GM18526 (cell line): ENCODE data around the gene ZSWIM7.

Source experiments
- POLR2A ChIP-seq: IDR thresholded peaks from 3 replicates; pipeline ENCODE4 v1.6.1; 2011; ENCODE audit not compliant: insufficient read length; ENCODE audit errors: extremely low read depth

Gene ZSWIM7

DNA sequence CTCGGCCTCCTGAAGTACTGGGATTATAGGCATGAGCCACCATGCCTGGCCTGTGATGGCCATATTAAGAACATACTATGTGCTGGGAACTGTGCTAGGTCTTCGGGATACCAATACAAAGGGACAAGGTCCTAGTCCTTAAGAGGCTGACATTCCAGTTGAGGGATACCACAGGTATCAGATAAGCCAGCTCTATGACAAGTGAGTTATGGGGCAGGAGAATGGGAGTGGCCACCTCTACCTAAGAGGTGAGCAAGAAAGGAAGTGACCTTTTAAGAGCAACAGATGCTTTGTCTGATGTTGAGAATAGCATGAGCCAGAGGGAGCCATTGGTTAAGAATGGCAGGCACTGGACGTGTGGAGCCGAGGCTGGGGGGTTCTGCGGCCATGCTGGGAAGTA is 27.6 kb downstream of the ZSWIM7 start:
- TF ChIP-seq POLR2A = no peak

DNA sequence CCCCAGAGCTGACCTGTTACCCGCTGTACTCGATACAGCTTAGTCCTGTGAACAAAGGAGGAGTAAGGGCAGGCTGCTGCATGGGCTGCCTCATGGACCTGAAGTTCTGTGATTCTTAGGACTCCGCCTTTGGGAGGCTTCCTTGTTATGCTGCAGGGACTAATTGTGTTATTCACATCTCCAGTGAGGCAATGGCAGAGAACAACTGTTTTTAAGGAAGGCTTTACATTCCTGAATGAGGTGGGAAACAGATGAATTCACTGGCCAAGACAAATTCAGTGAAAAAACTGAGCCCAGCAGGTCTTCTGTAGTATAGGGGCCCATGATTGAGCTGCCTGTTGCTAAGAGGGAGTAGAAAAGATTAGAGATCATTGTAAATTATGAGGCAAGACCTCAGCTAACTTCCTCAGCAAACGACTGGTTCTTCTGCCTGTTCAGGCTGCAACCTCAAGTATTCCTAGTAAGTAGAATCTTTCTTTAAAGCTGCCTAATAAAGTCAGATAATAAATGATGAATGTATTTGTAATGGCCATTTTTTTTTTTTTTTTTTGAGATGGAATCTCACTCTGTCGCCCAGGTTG is 28.3 kb downstream of the ZSWIM7 start:
- TF ChIP-seq POLR2A = no peak

DNA sequence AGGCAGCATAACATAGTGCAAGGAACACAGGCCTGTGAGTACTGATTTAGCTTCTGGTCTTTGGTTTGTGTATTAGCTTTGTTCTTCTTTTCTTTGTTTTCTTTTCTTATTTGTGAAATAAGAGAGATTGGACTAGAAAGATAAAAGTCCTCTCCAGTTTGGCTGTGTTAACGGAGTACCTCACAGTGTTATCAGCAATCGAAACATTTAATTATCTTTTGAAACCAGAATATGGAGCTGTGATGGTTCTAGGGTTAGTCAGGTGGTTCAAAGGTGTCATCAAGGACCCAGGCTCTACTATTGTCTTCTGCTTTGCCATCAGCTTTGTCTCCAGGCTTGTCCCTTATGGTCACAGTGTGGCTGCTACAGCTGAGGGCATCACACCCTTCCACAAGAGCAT is 29.0 kb downstream of the ZSWIM7 start:
- no peak for TF ChIP-seq POLR2A

DNA sequence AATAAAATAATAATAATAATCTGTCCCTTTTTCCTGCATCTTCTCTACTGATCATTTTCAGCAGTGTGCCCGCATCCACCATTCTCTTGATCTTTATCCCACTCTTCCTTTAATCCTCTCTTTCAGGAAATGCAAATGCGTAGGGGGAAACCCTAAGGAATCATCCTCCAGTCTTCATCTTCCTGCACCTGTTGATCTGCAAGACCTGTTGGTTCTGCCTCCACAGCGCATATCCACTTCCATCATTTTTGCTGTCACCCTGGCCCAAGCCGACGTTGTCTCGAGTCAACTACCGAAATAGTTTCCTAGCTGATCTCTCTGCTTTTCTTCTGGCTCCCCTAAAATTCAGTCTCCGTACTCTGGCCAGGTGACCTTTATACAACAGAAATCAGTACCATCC is 30.0 kb downstream of the ZSWIM7 start:
- TF ChIP-seq POLR2A = no peak

DNA sequence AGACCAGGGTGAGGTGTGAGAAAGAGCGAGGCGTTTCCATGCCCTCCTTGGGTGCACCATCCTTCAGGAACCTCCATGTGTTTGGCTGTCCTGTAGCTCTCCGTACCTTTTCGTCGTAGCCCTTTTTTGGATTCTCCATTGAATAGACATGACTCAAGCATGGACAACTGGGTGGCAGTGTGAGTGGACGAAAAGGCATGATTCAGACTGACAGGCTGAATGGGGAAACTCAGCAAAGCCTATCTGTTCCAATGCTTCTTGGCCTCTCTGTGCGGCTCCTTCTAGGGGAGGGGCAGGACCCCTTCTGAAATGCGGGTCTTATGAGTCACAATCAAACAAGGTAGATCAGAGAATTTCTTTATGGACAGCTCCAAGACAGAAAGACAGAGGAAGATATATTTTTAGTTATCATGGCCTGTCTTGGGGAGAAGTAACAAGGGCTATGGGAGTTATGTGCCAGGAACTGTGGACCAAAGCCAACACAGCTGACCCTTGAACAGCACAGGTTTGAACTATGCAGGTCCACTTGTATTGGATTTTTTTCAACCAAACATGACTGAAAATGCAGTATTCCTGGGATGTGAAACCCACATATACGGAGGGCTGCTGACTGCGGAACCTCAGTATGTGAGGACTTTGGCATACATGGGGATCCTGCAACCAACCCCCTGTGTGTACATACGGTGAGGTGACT is 31.7 kb downstream of the ZSWIM7 start:
- no peak for TF ChIP-seq POLR2A

DNA sequence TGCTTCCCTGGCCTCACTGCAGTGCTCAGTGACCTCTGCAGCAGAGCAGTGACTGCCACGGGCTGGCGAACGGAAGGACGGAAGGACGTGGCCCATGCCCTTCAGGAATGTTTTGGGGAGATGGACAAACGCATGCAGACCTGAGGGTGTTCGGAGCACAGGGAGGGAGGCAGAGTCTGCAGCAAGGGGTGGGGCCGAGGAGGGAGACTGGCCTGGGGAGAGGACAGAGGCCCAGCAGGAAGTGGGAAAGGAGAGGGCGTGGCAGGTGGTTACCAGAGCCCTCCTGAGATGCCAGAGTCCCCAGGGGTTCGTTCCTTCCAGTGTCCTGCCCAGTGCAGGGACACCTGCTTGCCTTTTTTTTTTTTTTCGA is 32.6 kb downstream of the ZSWIM7 start:
- TF ChIP-seq POLR2A = no peak

DNA sequence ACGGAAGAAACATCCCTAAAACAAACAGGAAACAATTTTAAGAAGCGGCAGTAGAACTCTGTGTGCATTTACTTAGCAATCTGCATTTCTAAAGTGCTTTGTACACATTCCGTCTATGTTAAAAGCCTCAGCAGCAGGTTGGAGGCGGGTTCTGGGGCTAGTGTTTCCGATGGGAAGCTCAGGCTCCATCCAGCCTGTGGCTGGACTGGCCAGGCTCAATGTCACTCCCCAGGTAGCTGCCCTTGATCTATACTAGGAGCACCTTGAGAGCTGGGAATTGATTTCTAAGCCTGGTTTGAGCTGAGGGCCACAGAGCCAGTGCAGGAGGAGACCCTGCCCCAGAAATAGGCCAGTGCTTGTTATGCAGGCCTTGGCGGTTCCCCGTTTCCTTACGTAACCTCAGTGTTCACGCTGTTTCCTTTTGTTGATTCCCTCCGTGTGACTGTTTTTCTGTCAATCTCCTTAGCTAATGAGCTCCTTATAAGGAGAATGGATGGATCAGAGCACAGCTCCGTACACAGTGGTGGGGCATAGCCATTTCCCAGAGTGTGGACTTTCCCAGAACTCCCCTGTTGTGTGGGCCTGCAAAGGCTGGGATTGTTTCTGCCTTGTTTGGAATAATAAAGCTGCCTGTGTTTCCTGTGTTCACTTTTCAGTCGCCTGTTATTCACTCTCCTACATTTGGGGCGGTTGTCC is 33.2 kb downstream of the ZSWIM7 start:
- TF ChIP-seq POLR2A = no peak

DNA sequence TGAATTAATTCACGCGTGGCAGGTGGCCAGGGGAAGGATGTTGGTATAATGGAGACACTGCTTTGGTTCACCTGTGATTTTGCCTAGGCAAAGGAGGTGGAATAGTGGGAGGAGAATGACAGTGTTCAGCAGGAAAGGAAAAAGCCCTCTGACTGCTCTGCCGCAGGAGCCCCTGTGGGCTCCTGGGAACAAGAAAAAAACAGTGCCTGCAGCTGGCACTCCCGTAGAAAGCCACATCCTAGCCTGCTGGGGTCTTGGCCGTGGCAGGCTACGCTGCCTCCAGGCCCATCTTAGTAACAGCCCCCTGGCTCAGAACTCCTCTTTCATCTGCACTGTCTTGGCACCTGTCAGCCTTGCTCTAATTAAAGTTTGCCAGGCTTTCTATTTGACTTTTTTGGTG is 34.0 kb downstream of the ZSWIM7 start:
- no peak for TF ChIP-seq POLR2A

DNA sequence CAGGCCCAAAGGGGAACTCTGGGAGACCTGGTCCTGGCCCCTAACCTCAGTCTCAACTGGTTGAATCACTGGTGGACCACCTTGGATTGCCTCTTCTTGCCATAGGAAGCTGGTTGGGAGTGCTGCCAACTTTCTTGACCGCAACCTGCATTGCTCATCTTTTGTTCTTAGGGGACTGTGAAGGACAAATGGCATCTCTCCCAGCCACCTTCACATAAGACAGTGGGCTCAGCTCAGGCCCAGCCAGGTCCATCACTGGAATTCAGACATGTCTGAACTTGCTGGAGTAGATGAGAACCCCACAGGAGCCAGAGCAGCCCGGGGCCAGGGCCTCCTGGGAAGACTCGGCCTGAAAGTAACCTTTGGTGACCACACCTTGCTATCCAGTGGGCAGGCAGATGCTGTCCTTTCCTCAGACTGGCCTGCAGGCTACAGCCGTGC is 35.8 kb downstream of the ZSWIM7 start:
- TF ChIP-seq POLR2A = no peak

DNA sequence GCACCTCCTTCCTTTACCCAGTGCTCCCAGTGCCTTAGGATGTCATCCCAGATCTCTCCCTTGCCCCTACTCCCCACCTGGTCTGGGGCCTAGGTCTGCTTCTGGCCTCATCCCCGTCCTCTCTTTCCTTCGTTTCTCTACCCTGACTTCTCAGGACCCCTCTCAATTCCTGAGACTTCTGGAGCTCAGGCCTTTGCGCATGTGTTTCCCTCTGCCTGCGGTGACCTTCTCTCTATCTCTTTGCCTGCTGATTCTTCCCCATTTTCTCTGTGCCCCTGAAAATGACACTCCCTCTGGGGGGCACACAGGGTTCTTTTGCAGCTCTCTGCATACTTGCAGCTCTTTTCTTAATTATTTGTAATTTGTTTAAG is 41.0 kb downstream of the ZSWIM7 start:
- TF ChIP-seq POLR2A = no peak

DNA sequence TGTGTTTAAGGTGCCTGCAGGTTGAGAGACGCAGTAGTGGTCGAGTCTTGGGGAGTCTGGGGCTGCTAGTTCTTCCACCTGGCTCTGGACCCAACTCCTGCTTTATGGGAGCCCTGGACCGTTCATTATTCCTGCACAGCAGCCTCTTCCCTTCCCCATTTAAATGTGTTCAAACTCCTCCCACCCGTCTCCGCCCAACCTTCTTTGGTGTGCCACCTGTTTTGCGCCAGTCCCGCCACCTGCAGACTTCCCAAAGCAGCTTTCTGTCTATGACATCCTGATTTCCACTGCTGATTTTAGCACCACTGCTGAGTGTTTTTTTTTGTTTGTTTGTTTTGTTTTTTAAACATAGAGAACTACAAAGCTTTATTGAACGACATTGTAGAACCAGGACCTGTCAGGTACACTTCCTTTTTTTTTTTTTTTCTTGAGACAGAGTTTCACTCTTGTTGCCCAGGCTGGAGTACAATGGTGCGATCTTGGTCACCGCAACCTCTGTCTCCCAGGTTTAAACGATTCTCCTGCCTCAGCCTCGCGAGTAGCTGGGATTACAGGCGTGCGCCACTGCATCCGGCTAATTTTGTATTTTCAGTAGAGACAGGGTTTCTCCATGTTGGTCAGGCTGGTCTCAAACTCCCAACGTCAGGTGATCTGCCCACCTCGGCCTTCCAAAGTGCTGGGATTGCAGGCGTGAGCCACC is 41.7 kb downstream of the ZSWIM7 start:
- no peak for TF ChIP-seq POLR2A

DNA sequence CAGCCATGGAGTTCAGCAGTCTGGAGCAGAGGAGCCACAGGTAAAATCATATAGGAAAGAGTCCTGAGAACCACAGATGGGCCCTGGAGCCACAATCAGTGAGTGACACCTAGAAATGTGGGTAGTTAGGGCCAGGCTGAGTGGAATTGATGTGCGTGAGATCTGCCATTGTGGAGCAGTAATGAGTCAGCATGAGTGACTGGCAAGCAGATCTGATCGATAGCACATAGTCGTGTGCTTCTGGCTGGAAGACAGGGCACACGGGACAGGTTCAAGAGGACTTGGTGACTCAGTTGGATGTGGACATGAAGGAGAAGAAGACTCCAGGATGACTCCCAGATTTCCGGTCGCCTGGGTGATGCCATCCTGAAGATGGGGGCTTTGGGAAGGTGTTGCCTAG is 42.3 kb downstream of the ZSWIM7 start:
- no peak for TF ChIP-seq POLR2A

DNA sequence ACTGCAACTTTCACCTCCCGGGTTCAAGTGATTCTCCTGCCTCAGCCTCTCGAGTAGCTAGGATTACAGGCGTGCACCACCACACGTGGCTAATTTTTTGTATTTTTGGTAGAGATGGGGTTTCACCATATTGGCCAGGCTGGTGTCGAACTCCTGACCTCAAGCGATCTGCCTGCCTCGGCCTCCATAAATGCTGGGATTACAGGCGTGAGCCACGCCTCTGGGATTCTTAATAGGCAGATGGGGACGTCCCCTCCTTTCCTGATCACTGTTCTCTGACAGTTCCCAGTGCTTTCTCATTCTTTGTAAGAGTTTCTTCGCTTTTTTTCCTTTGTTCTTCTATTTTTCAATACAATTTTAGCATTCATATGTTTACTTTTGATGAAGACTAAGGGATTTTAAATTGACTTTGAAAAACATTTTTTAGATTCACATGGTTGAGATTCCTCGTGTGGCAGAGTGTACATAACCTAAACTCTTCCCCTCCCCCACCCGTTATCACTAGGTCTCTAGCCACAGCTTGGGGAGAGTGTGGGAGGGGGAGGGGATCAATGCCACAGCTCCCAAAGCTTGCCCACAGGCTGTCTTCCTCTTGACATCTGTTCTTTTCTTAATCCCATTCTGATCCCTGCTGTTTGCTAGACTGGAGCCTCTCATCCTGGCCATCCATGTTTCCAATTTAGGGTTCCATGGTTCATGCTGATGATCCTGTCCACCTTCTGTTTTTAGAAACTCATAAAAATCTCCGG is 43.5 kb downstream of the ZSWIM7 start:
- TF ChIP-seq POLR2A = no peak

DNA sequence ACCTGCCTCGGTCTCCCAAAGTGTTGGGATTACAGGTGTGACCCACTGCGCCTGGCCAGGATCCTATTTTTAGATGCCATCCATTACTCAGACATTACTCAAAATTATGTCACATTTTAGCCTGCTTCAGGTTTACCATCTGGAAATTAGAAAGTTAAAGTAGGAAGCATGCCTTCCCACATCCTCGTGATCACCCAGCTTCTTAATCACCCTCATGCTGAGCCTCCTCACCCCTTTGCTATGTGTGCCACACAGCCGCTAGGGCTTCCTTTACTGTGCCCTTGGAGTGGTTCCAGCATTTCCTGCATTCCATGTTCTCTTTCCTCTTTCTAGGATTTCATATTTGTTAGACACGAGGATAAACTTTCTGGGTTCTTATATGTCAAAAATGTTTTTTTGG is 45.3 kb downstream of the ZSWIM7 start:
- TF ChIP-seq POLR2A = no peak
